ENCODE results near the gene TAF6L.
"Not testable (repeated sequence)": the region's sequence is repeated elsewhere in the genome, so short reads cannot be mapped to it uniquely, and the experiment has no call there.

TAF6L gene

DNA sequence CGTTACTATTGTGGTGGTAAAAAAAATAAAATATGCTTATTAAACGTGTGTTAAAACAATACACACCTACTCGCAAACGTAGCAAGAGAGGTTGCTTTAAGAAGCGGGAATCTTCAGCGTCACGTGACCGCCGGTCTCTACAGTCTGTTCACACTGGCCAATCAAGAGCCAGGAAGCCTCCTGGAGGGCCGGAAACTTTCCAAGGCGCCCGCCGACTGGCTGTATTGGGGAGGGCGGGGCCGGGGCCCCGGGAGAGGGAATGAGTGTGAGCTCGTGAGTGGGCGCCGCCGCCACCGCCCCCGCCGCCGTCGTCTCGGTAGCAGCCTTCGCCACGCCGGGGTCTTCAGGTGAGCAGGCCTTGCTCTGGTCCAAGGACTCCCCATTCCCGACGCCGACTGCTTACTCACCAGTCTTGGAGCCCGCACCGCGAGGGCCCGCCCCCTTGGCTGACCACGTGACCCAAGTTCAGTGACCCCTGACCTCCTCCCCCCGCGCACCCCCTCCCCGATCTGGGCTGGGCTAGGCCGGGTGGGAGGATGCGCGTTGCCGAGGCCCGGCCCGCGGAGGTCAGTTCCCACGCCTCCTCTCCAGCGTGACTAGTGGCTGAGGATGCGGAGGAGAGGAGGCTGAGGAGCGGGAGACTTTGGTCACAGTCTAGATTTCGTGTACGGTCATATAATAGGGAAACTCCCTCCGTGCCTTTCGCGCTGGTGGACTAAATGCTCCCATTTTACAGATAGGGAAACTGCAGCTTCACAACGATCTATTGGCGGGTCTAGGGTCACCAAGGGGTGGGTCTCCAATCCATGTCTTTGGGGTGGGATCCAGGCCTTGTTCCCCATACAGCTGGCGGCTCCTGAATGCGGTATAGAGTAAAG, at the start of gene TAF6L:
TAF6L (plus strand) TSS at position 253 of the 878 bp plus-strand sequence. CDS start 4,388 bp downstream, outside the sequence.
- peak; percentile 98 for DNase-seq

GRCh38 chr11:62721994-62722393, 49.2 kb upstream of the TAF6L start:
- DNase-seq = peak; percentile 56

DNA sequence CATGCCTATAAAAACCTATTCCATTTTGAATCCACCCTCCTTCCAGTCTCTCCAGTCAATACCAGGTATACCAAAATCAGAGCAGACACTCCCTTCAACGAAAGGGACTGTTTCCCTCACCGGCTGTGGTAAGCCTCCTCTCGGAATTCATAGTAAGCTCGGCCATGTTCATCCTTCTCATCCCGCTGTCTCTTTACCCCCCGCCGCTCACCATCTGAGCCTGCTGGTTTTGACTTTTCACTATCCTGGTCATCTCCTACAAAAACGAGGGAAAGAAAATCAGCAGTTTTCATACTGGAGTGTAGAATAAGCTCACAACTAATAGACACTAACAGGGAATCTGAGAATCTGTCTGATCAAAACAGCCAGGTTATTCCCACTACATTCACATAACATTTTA, 47.0 kb upstream of the TAF6L start:
- no peak for DNase-seq

DNA sequence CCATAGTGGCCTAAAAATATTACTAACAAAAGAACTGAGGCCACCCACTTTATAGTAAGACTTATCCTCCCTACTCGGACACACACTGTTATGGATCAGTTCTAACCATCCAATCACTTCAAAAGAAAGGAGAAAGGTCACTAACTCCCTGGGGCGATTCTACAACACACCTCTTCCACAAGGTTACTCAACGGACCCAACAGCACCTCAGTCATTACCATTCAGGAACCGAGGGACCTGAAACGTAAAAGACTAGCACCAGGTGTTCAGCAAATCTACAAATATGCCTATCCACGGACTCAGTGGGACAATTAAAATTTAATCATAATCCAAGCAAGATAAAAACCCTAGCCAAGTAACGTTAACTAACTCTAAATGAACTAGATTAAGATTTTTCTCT, 45.5 kb upstream of the TAF6L start:
- no peak for DNase-seq

DNA sequence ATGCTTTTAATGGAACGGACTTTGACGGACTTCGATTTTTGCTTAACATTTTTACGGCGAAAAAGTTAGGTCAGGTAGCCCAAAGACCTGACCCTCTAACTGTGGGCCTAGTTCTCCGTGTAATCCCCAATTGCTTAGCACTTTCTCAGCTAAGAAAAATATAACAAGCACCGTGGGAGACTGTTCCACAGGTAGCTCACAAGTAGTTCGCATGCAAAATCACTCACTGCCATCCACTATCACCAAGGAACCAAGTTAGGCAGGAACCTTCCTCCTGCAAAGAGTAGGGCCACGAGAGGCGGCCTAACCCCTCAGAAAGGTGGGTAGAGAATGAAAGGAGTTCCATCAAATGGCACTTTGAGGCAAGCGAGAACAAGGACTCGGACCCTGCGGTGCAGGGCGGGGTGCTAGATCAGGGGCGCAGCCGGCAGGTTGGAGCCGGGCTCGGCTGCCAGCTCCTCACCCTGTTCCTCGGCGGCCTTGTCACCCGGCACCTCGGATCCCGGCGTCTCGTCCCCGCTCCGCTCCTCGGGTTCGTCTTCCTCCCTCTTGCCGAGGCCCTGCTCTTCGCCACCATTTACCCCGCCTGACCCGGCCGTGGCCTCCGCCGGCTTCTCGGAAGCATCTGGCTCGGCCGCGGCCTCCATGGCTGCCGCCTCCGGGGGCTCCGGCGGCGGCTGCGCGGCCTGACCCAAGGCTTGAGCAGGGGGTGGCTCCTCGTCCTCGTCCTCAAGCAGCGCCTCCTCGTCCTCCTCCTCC, 44.9 kb upstream of the TAF6L start:
- peak; percentile 29 for DNase-seq

GRCh38 chr11:62726915-62727164, 44.4 kb upstream of the TAF6L start:
- no peak for DNase-seq

GRCh38 chr11:62727165-62727871, 43.9 kb upstream of the TAF6L start, which contains the start of gene HNRNPUL2:
TSS of gene HNRNPUL2 (minus strand) at chr11:62727457. CDS start at chr11:62727156, 301 bp downstream.
- peak; percentile 100 for DNase-seq

- DNase-seq = peak; percentile 99
Observed at GRCh38 chr11:62727872-62728170, 43.4 kb upstream of the TAF6L start.

DNA sequence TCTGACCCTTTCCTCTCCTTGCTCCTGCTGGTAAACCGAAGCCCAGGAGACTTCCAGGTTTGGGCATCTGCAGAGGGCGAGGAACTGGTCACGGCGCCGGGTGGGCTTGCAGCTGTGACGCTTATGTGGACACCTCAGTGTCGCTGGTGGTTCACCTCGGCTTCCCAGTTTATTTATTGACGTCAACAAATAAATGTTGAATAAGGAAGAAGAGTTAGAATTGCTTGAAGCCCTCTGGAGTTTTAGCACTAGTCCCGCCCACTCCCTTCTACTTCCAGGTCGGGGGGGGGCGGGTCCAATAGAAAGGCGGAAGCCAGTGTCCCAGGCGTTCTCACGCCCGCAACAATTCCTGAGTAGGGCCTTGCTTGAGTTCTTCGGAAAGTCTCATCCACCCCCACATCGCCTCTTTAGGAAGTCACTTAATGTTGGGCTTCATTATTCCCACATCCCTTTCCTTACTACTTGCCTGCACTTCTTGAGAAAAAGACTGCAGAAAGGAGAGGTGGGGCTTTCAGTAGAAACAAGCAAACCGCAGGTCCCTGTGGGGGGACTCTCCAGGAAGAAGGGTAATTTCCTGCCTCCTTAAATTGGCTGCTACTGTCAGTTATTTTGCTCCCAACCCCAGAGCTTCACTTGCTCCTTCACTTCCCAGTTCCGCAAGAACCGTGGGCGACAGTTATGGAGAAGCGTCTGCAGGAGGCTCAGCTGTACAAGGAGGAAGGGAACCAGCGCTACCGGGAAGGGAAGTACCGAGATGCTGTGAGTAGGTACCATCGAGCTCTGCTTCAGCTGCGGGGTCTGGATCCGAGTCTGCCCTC, 42.8 kb upstream of the TAF6L start, which contains the start of gene TTC9C:
TTC9C (plus strand) TSS at position 316 of the 818 bp plus-strand sequence; CDS start at position 679, 363 bp downstream.
- peak; percentile 97 for DNase-seq

GRCh38 chr11:62730076-62730475, 41.1 kb upstream of the TAF6L start:
- DNase-seq = not testable (repeated sequence)

DNA sequence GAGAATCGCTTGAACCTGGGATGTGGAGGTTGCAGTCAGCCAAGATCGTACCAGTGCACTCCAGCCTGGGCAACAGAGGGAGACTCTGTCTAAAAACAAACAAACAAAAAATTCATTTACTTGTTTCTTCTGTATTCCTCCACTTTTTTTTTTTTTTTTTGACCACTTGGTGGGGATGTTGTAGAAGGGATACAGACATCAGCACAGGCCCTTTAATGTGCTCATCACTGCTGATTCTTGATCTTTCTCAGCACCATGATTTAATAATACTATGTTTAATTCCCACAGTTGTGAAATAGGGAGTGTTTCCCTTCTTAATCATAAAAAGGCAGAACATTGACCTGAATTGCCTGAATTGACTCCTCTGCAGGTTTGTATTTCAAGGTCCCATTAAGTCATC, 38.4 kb upstream of the TAF6L start:
- DNase-seq = peak; percentile 81

GRCh38 chr11:62737196-62737595, 34.0 kb upstream of the TAF6L start:
- DNase-seq = no peak

GRCh38 chr11:62747475-62748160, 23.6 kb upstream of the TAF6L start:
- no peak for DNase-seq

- not testable (repeated sequence) for DNase-seq
Observed at GRCh38 chr11:62749931-62750330, 21.3 kb upstream of the TAF6L start.

DNA sequence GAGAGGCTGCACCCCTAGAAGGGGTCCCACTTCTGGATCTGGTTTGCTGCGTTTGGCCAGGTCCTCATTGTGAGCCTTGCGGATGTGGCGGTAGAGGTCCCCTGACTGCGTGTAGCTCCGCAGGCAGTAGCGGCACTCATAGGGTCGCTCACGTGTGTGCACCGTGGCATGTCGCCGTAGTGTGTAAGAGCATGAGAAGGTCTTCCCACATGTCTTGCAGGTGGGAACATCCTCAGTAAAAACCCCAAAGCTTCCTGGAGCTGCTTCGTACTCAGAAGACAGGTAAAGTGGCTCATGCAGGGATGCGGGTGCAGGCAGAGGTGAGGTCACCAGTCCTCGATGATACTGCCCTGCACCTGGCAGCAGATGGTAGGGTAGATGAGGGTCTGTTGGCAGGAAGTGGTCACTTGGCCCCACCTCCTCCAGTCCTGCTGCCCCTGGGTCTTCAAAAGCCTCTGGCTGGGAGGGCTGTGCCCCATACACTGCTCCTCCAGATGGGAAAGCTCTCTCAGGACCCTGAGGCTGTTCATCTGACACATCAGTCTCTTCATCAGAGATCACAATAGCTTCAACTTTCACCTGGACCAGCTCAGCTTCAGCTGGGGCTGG, 18.9 kb upstream of the TAF6L start:
- no peak for DNase-seq

DNA sequence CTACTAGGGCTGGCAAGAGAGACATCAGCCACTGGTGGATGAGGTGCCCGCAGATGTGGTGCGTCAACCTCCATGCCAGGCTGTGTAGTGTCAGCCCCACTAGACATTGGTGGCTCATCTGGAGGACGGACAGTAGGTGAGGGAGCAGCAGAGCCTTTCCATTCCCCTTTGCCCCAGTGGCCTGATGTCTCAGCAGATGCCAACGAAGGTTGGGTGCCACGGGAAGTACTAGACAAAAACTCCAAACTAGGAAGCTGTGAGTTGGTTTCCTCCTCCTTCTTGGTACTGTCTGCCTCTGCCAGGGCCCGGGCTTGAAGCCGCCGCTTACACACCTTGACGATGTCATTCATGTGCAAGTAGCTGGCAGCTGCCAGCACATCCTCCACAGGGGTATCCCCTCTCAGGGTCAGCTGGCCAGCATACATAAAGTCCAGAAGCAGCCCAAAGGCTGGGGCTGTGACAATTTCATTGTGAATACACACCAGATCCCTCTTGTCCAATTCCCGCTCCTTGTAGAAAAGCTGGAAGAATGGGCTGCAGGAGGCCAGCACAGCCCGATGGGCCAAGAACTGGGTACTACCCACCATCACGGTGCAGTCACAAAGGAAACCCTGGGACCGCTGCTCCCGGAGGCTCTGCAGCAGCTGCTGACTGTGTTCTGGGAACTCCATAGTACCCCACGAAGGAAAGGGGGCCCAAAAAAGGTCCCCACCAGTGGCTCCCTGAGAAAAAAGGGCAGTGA, 18.0 kb upstream of the TAF6L start:
- no peak for DNase-seq

- DNase-seq = peak; percentile 100
Observed at GRCh38 chr11:62753736-62754603, 17.2 kb upstream of the TAF6L start, which contains the start of gene ZBTB3. TSS of gene ZBTB3 (minus strand) at chr11:62754160. CDS start at chr11:62753664, 496 bp downstream.

- no peak for DNase-seq
Observed at GRCh38 chr11:62755086-62755615, 16.0 kb upstream of the TAF6L start.
